ENCODE results near the gene STX11.

STX11 gene

DNA sequence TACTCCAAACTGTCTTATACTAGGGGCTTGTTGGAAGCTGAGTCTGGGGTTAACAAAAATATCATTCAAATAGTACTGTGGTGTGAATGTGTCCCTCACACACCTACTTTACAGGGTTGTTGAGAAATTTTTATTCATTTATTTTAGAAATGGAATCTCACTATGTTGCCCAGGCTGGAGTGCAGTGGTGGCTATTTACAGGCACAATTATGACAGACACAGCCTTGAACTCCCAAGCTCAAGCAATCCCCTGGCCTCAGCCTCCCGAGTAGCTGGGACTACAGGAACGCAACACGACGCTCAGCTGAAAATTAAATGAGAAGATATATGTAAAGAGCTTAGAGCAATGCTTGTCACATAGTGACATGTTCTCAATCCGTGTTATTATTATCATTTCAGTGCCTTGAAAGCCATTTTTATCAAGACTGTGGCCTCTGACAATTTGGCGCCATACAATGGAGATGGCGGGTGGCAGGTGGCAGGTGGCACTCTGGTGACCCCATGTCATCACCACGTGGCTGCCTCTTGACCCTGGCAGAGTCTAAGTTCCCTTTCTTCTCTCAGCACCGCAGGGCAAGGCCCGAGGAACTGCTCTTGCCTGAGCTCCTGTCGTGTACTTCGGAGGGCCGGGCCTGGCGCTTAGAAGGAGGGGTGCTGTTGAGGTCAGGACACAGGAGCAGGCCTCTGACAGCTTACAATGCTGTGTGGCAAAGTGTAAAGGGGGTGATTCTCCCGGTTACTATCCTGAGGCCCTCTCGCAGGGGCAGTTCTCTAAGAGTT is 64.5 kb downstream of the STX11 start:
- TF ChIP-seq CTCF (IDR thresholded peaks at IDR 0.05; ENCODE audit: low read depth, low read length, missing control alignments), result no peak
- DNase-seq (ENCODE audit: extremely low read depth, low read depth), result no peak
- H3K4me3 ChIP-seq (replicated peaks; ENCODE audit: low read depth, low read length), result no peak overlapping the region

GRCh38 chr6:144215402-144215931 is 65.2 kb downstream of the STX11 start:
- peak overlapping the region; percentile 55 for H3K4me3 ChIP-seq (replicated peaks; ENCODE audit: low read depth, low read length)
- no peak for TF ChIP-seq CTCF (IDR thresholded peaks at IDR 0.05; ENCODE audit: low read depth, low read length, missing control alignments)
- DNase-seq (ENCODE audit: extremely low read depth, low read depth), result no peak

GRCh38 chr6:144215932-144216667 is 65.8 kb downstream of the STX11 start:
- DNase-seq (ENCODE audit: extremely low read depth, low read depth), result peak; percentile 84
- H3K4me3 ChIP-seq (replicated peaks; ENCODE audit: low read depth, low read length), result peak overlapping the region; percentile 55
- peak; percentile 69 for TF ChIP-seq CTCF (IDR thresholded peaks at IDR 0.05; ENCODE audit: low read depth, low read length, missing control alignments)

- peak overlapping the region; percentile 55 for H3K4me3 ChIP-seq (replicated peaks; ENCODE audit: low read depth, low read length)
- TF ChIP-seq CTCF (IDR thresholded peaks at IDR 0.05; ENCODE audit: low read depth, low read length, missing control alignments), result no peak
- no peak for DNase-seq (ENCODE audit: extremely low read depth, low read depth)
Measured at GRCh38 chr6:144216668-144217218, 66.4 kb downstream of the STX11 start.

DNA sequence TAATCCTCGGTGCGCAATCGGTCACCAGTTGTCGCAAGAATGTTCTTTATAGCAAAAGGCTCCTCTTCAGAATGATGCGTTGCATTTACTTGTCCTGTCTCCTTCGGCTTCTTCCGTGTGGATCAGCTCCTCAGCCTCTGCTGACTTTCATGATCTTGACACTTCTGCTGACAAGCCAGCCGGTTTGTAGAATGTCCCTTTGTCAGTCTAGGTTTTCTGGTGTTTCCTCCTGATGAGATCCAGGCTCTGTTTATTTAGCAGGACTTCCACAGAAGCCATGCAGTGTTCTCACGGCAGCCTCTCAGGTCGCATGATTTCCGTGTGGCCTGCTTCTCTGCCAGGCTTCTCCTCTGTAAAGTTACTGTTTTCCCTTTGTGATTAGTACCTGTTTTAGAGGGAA is 66.9 kb downstream of the STX11 start:
- H3K4me3 ChIP-seq (replicated peaks; ENCODE audit: low read depth, low read length), result peak overlapping the region; percentile 55
- no peak for DNase-seq (ENCODE audit: extremely low read depth, low read depth)

GRCh38 chr6:144217797-144218196 is 67.5 kb downstream of the STX11 start:
- TF ChIP-seq CTCF (IDR thresholded peaks at IDR 0.05; ENCODE audit: low read depth, low read length, missing control alignments), result no peak
- DNase-seq (ENCODE audit: extremely low read depth, low read depth), result no peak
- H3K4me3 ChIP-seq (replicated peaks; ENCODE audit: low read depth, low read length), result no peak overlapping the region

More for the DNA sequence above, 66.9 kb downstream of the STX11 start:
- no peak for TF ChIP-seq CTCF (IDR thresholded peaks at IDR 0.05; ENCODE audit: low read depth, low read length, missing control alignments)
